ENCODE measurements around the gene SERPING1.

DNA sequence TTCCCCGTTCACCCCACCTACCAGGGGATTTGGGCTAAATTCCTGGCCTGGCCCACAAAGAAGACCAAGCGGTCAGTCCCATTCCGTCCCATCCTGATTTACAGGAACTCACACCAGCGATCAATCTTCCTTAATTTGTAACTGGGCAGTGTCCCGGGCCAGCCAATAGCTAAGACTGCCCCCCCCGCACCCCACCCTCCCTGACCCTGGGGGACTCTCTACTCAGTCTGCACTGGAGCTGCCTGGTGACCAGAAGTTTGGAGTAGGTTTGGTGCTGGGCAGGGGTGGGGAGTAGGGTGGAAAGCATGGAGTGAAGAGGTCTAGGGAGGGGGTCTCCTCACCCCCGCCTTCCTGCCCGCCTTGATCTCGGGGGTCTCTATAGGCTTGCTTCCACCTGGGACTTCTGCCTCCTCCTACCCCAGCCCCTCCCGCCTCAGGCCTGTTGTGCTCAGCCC, at the start of gene SERPING1:
- no peak for TF ChIP-seq POLR2AphosphoS5 (IDR thresholded peaks at IDR 0.05; ENCODE audit: low read depth, low read length)
- TF ChIP-seq, protein P1, sequence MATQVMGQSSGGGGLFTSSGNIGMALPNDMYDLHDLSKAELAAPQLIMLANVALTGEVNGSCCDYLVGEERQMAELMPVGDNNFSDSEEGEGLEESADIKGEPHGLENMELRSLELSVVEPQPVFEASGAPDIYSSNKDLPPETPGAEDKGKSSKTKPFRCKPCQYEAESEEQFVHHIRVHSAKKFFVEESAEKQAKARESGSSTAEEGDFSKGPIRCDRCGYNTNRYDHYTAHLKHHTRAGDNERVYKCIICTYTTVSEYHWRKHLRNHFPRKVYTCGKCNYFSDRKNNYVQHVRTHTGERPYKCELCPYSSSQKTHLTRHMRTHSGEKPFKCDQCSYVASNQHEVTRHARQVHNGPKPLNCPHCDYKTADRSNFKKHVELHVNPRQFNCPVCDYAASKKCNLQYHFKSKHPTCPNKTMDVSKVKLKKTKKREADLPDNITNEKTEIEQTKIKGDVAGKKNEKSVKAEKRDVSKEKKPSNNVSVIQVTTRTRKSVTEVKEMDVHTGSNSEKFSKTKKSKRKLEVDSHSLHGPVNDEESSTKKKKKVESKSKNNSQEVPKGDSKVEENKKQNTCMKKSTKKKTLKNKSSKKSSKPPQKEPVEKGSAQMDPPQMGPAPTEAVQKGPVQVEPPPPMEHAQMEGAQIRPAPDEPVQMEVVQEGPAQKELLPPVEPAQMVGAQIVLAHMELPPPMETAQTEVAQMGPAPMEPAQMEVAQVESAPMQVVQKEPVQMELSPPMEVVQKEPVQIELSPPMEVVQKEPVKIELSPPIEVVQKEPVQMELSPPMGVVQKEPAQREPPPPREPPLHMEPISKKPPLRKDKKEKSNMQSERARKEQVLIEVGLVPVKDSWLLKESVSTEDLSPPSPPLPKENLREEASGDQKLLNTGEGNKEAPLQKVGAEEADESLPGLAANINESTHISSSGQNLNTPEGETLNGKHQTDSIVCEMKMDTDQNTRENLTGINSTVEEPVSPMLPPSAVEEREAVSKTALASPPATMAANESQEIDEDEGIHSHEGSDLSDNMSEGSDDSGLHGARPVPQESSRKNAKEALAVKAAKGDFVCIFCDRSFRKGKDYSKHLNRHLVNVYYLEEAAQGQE (IDR thresholded peaks at IDR 0.05; ENCODE audit: insufficient read depth in 1 of 2, low read depth in 2 of 2, low read length in 2 of 2): no peak

Measured in PFSK-1 (cell line).